RPMI7951 (cell line): ENCODE data around the gene CYB561D1. TPM values are rescaled to one million over a fixed set of nuclear protein-coding genes. Genes with fewer than 3 reads are reported as not detected.

Source experiments
- DNase-seq: peaks from one replicate; pipeline ENCODE4 v3.0.0-alpha.2; 2012; ENCODE audit warnings: low read depth
- total RNA-seq: library from RNA; depleted of rRNA; stranded (reverse); fragments of >200 nt; shearing (Covaris generic); gene quantifications from 2 replicates; pipeline ENCODE4 v1.2.3, GENCODE V29; 2014; rRNA removed

CYB561D1 gene
- total RNA-seq, 1 experiment from 2014 or later = 4.0 TPM

DNA sequence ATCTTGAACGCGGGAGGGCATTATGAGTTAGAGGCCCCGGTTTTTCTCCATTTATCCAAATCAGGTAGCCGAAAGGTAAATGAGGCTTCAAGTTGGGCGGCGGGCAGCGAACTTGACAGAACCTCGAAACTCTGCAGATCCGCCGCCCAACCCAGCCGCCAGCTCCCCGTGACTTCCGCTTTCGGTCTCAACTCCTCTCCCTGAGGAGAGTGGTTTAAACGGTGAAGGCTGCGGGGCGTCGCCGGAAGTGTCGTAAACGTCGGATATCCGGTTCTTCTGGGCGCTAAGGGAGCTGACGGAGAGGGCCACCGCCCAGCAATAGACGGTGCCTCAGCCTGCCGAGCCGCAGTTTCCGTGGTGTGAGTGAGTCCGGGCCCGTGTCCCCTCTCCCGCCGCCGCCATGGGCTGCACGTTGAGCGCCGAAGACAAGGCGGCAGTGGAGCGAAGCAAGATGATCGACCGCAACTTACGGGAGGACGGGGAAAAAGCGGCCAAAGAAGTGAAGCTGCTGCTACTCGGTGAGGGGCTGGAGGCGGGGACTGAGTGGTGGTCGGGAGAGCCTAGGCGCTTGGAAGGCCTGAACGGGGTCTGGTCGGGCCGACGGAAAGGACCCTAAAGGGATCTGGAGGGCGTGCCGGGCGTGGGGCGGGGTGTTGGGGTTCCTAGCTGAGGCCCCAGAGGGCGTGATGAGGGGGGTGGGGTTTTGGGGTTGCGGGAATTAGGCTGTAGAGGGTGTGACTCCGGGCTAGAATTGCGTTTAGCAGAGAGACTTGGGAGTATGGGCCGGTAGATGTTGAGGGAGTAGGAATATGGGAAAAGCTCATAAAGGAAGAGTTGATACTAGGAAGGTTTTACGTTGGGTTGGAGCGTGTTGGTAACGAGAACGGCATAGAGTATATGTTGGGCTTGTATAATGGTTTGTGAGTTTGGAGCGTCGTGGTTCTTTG, 54.7 kb downstream of the CYB561D1 start, which contains the start of gene GNAI3:
Gene GNAI3 (plus strand): TSS at position 295 of the 947 bp plus-strand sequence. CDS start 106 bp downstream, at position 401.
- DNase-seq = peak; percentile 96

Other genes starting within 250 kb of the CYB561D1 start
- gene CELSR2, start 244.6 kb upstream of the CYB561D1 start, total RNA-seq = 1.2 and 1.5 TPM in 2 replicates
- gene PSRC1, start 210.9 kb upstream of the CYB561D1 start, total RNA-seq = 70.0 and 74.6 TPM in 2 replicates
- gene MYBPHL, start 187.1 kb upstream of the CYB561D1 start, total RNA-seq = not detected in 2 replicates
- gene SORT1, start 96.2 kb upstream of the CYB561D1 start, total RNA-seq = 15.4 and 22.5 TPM in 2 replicates
- gene PSMA5, start 67.6 kb upstream of the CYB561D1 start, total RNA-seq = 99.8 and 126 TPM in 2 replicates
- 0.96 and 1.6 TPM in 2 replicates for gene SYPL2, start 27.5 kb upstream of the CYB561D1 start, total RNA-seq
- gene ATXN7L2, start 10.2 kb upstream of the CYB561D1 start, total RNA-seq = 2.2 and 3.0 TPM in 2 replicates
- gene AMIGO1, start 15.6 kb downstream of the CYB561D1 start, total RNA-seq = 2.5 and 3.4 TPM in 2 replicates
- gene GPR61, start 45.8 kb downstream of the CYB561D1 start, total RNA-seq = under 0.01 and 0.20 TPM in 2 replicates
- gene GNAI3, start 54.5 kb downstream of the CYB561D1 start, total RNA-seq = 17.3 and 20.2 TPM in 2 replicates
- 0.29 TPM in 1 of 2 replicates, not detected in the other for gene GNAT2, start 125.5 kb downstream of the CYB561D1 start, total RNA-seq
- gene AMPD2, start 125.7 kb downstream of the CYB561D1 start, total RNA-seq = 48.5 and 60.4 TPM in 2 replicates
- 30.6 and 34.5 TPM in 2 replicates for gene GSTM4, start 162.0 kb downstream of the CYB561D1 start, total RNA-seq
- gene GSTM2, start 174.0 kb downstream of the CYB561D1 start, total RNA-seq = 17.5 and 17.6 TPM in 2 replicates
- gene GSTM1, start 193.7 kb downstream of the CYB561D1 start, total RNA-seq = 0.12 TPM in 1 of 2 replicates, not detected in the other
- 0.48 TPM in 1 of 2 replicates, not detected in the other for gene GSTM5, start 218.2 kb downstream of the CYB561D1 start, total RNA-seq
- 229 and 247 TPM in 2 replicates for gene GSTM3, start 246.9 kb downstream of the CYB561D1 start, total RNA-seq